Esophagus (tissue), 2 donors: ENCODE data around the gene SLC27A4. TPM values are rescaled to one million over a fixed set of nuclear protein-coding genes. Genes with fewer than 3 reads are reported as not detected.

Experiments used
- H3K27ac ChIP-seq, 2 donors: one replicate each; pipeline ENCODE4 v1.5.1; 2013; ENCODE audit warnings: low read depth in 2 of 2, mild to moderate bottlenecking in 2 of 2, inconsistent platforms in 1 of 2, low read length in 1 of 2, moderate library complexity in 1 of 2
- H3K27me3 ChIP-seq, 2 donors: one replicate each; pipeline ENCODE4 v1.6.1; 2013; ENCODE audit warnings: low read length in 2 of 2, control low read depth in 1 of 2, mild to moderate bottlenecking in 1 of 2; ENCODE audit not compliant: insufficient read depth in 2 of 2, control insufficient read depth in 1 of 2
- H3K36me3 ChIP-seq, 2 donors: one replicate each; pipeline ENCODE4 v1.6.1; 2013; ENCODE audit warnings: low read length in 1 of 2; ENCODE audit not compliant: control insufficient read depth in 2 of 2, insufficient read depth in 2 of 2
- H3K4me1 ChIP-seq, 2 donors: one replicate each; pipeline ENCODE4 v1.6.1; 2013; ENCODE audit warnings: low read length in 1 of 2; ENCODE audit not compliant: control insufficient read depth in 2 of 2, insufficient read depth in 2 of 2
- H3K4me3 ChIP-seq, 2 donors: one replicate each; pipeline ENCODE4 v1.5.1; 2013; ENCODE audit warnings: low read length in 2 of 2, mild to moderate bottlenecking in 2 of 2, low read depth in 1 of 2, moderate library complexity in 1 of 2
- H3K9me3 ChIP-seq, 2 donors: one replicate each; pipeline ENCODE4 v1.6.1; 2013; ENCODE audit warnings: mild to moderate bottlenecking in 2 of 2, low read depth in 1 of 2, low read length in 1 of 2, moderate library complexity in 1 of 2; ENCODE audit not compliant: control insufficient read depth in 2 of 2, insufficient read depth in 1 of 2
- WGBS, 2 donors: extraction: QIAGEN DNeasy Blood & Tissue Kit; methylation state at CpG; one replicate each; pipeline ENCODE4 v1.1.7; 2013; 5-methylcytosine and 5-hydroxymethylcytosine counted together
- polyA plus RNA-seq, 2 donors: library from polyadenylated mRNA; stranded (reverse); fragments of 200-250 nt; gene quantifications; one replicate each; pipeline ENCODE4 v1.2.3, GENCODE V29; 2013
- donor health status: healthy with polysubstance abuse.
- donor health status: Bipolar disorder and iron deficiency.

The SLC27A4 gene
- polyA plus RNA-seq, 2 donors: 65.2 to 69.2 TPM

DNA sequence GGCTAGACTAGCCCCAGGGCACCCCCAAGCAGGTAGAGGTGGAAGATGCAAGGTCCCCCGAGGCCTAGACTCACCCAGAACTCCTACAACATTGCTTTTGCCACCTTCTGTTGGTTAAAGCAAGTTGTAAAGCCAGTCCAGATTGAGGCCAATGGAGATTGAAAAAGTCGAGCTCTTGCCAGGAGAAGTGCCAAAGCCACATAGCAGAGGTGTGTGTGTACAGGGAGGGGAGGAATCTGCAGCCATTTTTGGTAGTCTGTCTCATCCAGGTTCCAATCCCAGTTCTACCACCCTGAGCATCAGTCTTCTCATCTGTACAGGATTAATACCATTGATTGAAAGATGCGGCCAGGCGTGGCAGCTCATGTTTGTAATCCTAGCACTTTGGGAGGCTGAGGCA, 18.5 kb downstream of the SLC27A4 start:
- no peaks in the 10 kb centered on the region for H3K9me3 ChIP-seq
- H3K27me3 ChIP-seq: no peaks in the 10 kb centered on the region
- peaks cover 3 to 9% of the 10 kb centered on the region in 2 donors for H3K4me1 ChIP-seq
- 83 to 86% methylated on average over 4 of the region's 4 CpGs for WGBS, 2 donors
- H3K36me3 ChIP-seq: peaks cover 7 to 25% of the 10 kb centered on the region in 2 donors
- H3K4me3 ChIP-seq: no peak overlapping the region
- no peak overlapping the region for H3K27ac ChIP-seq

DNA sequence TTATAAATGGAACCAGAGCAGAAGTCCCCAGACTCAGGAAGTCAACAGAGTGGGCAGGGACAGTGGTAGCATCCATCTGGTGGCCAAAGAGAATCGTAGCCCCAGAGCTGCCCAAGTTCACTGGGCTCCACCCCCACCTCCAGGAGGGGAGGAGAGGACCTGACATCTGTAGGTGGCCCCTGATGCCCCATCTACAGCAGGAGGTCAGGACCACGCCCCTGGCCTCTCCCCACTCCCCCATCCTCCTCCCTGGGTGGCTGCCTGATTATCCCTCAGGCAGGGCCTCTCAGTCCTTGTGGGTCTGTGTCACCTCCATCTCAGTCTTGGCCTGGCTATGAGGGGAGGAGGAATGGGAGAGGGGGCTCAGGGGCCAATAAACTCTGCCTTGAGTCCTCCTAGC, 20.5 kb downstream of the SLC27A4 start:
- peaks cover 0 to 15% of the 10 kb centered on the region in 2 donors for H3K36me3 ChIP-seq
- WGBS, 2 donors: 75 to 80% methylated on average over 1 to 2 of the region's 2 CpGs
- peak overlapping the region in 1 of 2 donors; percentile 15 for H3K27ac ChIP-seq
- H3K9me3 ChIP-seq: no peaks in the 10 kb centered on the region
- H3K4me3 ChIP-seq: no peak overlapping the region
- no peaks in the 10 kb centered on the region for H3K27me3 ChIP-seq
- H3K4me1 ChIP-seq: peaks cover 3 to 9% of the 10 kb centered on the region in 2 donors

DNA sequence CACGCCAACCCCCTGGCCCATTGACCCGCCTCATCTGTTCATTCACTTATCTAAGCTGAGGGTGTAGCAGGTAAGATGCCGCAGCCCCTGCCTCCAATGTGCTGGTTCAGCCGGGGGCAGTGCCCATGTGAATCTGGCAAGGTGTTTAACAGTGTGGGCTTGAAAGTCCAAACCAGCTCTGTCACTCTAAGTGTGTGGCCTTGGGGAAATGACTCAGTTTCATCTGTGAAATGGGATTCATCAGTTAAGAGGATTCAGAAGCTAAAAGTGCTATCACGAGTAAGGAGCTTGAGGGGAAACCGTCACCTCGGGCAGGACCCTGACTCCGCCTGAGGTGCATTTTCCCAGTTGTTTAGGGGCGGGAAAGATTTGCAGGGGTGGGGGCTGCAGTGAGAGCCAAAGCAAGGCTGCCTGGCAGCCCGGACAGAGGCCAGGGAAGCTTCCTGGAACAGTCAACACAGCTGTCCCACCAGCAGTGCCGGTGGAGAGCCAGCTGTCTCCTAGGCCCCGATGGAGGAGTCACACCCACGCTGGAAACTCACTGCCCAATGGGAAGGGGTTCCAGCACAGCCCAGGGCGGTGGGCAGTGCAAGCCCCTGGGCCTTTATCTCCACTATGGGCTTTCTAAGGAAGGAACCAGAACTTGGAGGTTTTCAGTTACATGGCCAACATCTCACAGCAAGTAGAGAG, 21.1 kb downstream of the SLC27A4 start:
- 44 to 52% methylated on average over 14 of the region's 14 CpGs for WGBS, 2 donors
- Histone ChIP-seq H3K9me3 (no peaks in the 10 kb centered on the region), H3K4me1 (peaks cover 3 to 9% of the 10 kb centered on the region in 2 donors), H3K36me3 (peaks cover 0 to 10% of the 10 kb centered on the region in 2 donors), H3K27ac (peak overlapping the region; percentile 52 to 73), H3K27me3 (no peaks in the 10 kb centered on the region), H3K4me3 (peak overlapping the region in 1 of 2 donors; percentile 40)

DNA sequence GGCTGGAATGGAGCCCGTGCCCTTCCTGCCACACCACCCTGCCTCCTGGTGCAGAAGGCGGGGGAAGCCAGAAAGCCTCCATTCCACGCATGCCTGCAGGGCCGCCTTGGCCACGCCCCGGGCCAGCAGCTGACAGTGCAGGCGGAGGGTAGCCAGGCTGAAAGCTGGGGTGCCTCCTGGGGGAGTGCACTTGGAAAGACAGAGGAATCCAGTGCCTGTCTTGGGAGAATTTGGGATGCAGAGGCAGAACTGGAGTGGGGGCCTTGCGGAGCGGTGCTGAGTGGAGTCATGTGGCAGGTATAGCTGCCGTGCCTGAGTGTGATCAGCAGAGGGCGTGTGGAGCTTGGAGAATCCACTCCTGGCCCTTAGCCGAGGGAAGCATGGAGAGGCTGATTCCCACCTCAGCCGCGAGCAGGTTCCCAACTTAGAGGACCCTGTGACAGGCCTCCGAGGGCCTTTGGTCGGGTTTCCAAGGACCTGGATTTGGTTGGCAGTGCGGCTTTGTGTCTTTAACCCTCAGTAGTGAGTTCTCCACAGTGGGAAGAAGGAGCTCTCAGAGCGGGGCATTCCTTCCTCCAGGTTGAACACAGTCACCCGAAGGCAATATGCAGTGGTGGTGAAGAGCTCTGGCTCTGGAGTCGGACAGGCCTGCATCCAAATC, 21.8 kb downstream of the SLC27A4 start:
- Histone ChIP-seq H3K9me3 (no peaks in the 10 kb centered on the region), H3K27me3 (no peaks in the 10 kb centered on the region), H3K4me1 (peaks cover 3 to 9% of the 10 kb centered on the region in 2 donors), H3K27ac (peak overlapping the region; percentile 52 to 73), H3K4me3 (peak overlapping the region; percentile 40 to 48), H3K36me3 (peaks cover 0 to 10% of the 10 kb centered on the region in 2 donors)
- WGBS, 2 donors: 7 to 8% methylated on average over 20 of the region's 20 CpGs

DNA sequence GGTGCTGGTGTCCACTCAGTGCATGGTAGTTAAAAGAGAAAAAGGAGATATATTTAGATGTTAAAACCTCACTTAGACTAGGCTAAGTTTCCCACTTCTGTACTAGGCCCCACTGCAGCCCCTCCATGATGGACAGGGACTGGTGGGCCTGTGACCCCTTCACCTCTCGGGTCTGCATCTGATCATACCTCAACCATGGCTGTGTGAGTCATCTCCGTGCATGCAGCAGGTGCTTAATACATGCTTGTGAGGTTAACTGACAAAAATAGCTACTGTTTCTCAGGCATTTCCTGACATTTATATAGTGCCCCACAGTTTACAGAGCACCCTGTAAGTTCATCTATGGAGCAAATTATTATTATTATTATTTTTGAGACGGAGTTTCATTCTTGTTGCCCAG, 22.4 kb downstream of the SLC27A4 start:
- Histone ChIP-seq H3K4me1 (peaks cover 3 to 9% of the 10 kb centered on the region in 2 donors), H3K27me3 (no peaks in the 10 kb centered on the region), H3K4me3 (no peak overlapping the region), H3K36me3 (peaks cover 0 to 6% of the 10 kb centered on the region in 2 donors), H3K9me3 (no peaks in the 10 kb centered on the region), H3K27ac (no peak overlapping the region)
- WGBS, 2 donors: 74 to 77% methylated on average over 3 of the region's 3 CpGs

DNA sequence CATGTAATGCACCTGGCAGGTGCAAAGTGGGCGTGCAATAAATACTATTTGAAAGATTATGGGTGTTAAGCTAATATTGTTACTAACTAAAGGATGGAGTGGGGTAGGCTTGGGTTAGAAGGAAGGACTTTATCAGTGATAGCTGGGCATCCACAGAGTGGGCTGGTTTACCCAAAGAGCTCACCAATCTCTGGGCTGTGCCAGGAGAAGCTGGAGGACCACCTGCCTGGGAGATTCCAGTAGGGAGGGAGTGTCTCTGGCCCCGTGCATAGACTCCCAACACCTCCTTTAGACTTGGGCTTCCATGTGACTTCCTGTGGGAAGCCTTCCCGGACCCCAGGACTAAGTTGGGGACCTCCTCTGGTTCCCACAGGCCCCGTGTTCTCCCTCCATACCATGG, 25.2 kb downstream of the SLC27A4 start:
- WGBS, 2 donors: 83 to 84% methylated on average over 4 of the region's 4 CpGs
- H3K27ac ChIP-seq: no peak overlapping the region
- peaks cover 0 to under 1% of the 10 kb centered on the region in 2 donors for H3K36me3 ChIP-seq
- H3K4me3 ChIP-seq: no peak overlapping the region
- H3K9me3 ChIP-seq: no peaks in the 10 kb centered on the region
- H3K4me1 ChIP-seq: peaks cover 3 to 11% of the 10 kb centered on the region in 2 donors
- no peaks in the 10 kb centered on the region for H3K27me3 ChIP-seq

DNA sequence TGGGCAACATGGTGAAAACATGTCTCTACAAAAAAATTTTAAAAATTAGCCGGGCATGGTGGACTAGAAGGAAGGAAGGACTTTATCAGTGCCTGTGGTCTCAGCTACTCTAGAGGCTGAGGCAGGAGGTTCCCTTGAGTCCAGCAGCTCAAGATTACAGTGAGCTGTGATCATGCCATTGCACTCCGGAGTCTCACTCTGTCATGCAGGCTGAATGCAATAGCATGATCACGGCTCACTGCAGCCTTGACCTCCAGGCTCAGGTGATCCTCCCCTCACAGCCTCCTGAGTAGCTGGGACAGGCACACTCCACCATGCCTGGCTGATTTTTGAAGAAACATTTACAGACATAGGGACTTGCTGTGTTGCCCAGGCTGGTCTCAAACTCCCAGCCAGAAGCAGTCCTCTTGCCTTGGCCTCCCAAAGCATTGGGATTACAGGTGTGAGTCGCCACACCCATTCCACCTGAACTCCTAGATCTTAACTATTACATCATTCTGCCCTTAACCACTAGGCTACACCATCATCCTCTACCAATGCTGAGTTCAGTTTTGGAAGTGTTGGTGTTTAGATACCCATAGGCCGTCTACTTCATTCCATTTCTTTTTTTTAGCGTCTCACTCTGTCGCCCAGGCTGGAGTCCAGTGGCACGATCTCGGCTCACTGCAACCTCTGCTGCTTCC, 28.8 kb downstream of the SLC27A4 start:
- Histone ChIP-seq H3K4me3 (no peak overlapping the region), H3K4me1 (peaks cover 0 to 8% of the 10 kb centered on the region in 2 donors), H3K36me3 (peaks cover 0 to 3% of the 10 kb centered on the region in 2 donors), H3K9me3 (no peaks in the 10 kb centered on the region), H3K27ac (no peak overlapping the region), H3K27me3 (no peaks in the 10 kb centered on the region)
- WGBS, 2 donors: 91 to 92% methylated on average over 9 of the region's 9 CpGs

DNA sequence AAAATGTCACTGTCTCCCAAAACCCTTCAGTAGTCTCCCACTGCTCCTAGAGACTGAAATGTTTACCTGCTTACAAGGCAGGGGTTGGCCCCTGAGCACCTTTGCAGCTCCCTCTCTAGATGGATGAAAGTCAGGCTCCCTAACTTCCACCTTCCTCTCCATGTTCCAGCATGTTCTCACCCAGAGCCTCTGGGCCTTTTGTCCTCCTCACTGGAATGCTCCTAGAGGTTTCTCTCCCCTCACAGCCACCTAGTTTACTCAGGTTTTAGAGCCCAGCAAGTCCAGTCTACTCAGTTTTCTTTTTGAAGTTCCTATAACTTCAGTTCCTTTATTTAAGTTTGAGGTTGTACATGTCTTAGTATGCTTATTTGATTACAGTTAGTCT, 30.0 kb downstream of the SLC27A4 start:
- H3K9me3 ChIP-seq: no peaks in the 10 kb centered on the region
- peak overlapping the region; percentile 64 to 68 for H3K4me3 ChIP-seq
- peaks cover 0 to 3% of the 10 kb centered on the region in 2 donors for H3K36me3 ChIP-seq
- H3K4me1 ChIP-seq: peaks cover 0 to 8% of the 10 kb centered on the region in 2 donors
- no peaks in the 10 kb centered on the region for H3K27me3 ChIP-seq
- peak overlapping the region; percentile 97 to 100 for H3K27ac ChIP-seq

DNA sequence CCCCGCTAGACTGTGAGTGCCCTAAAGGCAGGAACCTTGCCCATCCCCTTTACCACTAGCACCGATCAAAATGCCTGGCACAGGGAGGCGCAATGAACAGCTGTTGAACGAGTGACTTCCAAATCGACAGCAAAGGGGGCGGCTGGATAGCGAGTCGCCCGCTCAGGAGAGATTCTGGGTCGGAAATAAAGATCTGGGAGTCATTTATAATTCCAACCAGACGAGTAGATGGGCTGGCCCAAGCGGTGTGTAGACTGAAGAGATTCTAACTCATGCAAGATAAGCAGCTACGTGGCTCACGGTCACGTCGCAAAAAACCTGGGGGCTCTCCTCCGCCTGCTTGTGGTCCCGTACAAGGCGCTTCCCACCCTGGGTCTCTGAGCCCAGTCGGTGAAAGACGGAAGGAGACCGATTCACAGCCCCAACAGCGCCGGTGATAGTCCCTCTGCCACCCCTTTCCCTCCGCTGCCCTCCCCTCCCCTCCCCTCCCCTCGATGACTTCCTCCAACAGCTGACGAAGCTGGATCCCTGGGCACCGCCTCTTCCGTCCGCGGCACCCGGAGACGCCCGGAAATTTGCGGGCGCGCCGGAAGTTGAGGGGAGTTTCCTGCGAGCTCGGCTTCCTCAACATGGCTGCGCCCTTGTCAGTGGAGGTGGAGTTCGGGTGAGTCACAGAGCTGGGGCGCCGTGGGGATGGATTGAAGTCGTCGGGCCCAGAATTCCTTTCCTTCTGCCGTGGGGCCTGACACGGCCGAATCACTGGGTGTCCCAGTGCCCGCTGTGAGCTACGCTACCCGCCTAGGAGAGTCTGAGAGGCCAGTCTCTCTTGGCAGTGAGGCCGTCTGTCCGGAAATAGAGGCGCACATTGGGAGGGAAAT, 30.7 kb downstream of the SLC27A4 start, which contains the start of gene URM1:
Gene URM1 (plus strand): TSS at position 623 of the 878 bp plus-strand sequence. CDS start 7 bp downstream, at position 630.
- H3K27ac ChIP-seq: peak within 1 kb of the TSS; percentile 97 to 100
- WGBS, 2 donors: 0 to 1% methylated on average over 53 to 55 of the region's 55 CpGs
- peaks cover 0 to 3% of the 10 kb centered on the region in 2 donors for H3K36me3 ChIP-seq
- H3K27me3 ChIP-seq: no peaks in the 10 kb centered on the region
- no peaks in the 10 kb centered on the region for H3K9me3 ChIP-seq
- H3K4me3 ChIP-seq: peak within 1 kb of the TSS; percentile 68 to 91
- H3K4me1 ChIP-seq: peaks cover 0 to 8% of the 10 kb centered on the region in 2 donors
